GM12872 (cell line): ENCODE data around the gene NRG3.

Experiments
- TF ChIP-seq, protein P1 (sequence below): IDR thresholded peaks from 3 replicates; pipeline ENCODE4 v1.5.1; 2011; ENCODE audit warnings: low read depth, mild to moderate bottlenecking, low read length, moderate library complexity; ENCODE audit not compliant: insufficient read depth

Gene NRG3

DNA sequence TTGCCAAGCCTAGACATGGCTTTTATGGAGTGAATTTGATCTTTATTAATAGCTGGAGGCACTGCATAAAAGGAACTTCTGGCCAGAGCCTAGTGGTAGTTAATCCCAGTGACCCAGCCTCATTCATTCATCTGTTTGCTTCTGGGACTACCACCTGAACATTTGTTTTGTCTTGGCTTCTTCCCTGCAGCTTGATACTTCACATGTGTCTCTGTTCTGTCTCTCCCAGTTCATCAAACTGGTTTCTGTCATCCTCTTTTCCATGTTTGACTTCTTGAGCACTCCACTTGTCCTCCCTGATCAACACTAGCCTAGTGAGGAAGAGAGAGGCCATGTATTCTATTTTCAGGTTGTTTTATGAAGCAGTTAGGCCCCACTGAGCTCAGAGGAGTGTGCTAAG is 163.6 kb downstream of the NRG3 start:
- TF ChIP-seq, protein P1, sequence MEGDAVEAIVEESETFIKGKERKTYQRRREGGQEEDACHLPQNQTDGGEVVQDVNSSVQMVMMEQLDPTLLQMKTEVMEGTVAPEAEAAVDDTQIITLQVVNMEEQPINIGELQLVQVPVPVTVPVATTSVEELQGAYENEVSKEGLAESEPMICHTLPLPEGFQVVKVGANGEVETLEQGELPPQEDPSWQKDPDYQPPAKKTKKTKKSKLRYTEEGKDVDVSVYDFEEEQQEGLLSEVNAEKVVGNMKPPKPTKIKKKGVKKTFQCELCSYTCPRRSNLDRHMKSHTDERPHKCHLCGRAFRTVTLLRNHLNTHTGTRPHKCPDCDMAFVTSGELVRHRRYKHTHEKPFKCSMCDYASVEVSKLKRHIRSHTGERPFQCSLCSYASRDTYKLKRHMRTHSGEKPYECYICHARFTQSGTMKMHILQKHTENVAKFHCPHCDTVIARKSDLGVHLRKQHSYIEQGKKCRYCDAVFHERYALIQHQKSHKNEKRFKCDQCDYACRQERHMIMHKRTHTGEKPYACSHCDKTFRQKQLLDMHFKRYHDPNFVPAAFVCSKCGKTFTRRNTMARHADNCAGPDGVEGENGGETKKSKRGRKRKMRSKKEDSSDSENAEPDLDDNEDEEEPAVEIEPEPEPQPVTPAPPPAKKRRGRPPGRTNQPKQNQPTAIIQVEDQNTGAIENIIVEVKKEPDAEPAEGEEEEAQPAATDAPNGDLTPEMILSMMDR: no peak

DNA sequence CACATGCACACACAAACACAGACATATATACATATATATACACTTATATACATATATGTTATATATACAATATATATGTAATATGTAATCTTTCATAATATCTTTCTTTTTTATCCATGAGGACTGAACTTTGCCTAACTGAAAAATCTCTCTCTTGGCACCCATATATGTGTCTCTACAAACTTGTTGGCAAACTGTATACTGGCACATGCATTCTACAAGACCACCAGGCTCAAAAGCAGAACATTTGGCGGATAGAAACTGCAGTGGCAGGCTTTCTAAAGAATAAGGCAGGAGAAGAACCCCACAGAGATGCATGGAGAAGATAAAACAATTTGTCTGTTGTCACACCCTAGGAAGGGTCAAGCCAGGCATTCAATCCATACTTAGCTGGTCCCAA is 165.3 kb downstream of the NRG3 start:
- TF ChIP-seq, protein P1: no peak

DNA sequence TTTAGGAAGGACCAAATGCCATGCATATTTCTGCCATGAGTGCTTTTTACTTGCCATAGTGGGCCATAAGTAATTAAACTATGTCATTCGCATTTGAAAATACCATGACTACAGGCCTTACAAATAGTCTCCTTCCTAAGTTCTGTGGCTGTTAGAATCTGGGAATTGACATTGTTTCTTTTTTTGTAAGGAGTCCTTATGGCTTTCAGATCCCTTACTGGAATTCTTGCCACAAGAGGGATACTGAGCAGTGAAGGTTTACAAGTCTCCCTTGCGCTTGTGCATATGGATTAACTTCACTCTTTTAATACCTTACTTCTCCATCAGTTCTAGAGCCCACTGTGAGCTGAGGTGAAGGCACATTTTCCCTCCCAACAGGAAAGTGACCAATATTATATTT is 166.0 kb downstream of the NRG3 start:
- TF ChIP-seq, protein P1: no peak

DNA sequence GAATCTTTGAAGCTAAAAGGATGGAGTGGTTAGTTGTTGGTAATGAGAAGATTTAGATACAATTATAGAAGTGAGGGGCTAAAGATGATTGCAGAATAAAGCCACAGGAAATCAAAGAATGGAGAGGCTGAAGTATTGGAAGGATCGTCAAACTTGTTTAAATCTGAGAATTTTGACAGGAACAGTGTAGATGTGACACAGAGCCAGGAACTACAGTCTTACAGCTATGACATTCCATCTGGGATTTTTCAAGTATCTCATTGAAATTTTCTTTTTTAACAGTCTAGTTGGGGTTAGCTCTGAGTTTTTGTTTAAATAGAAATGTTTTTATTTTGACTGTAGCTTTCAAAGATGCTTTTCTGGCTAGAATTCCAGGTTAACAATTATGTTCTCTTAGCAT is 181.4 kb downstream of the NRG3 start:
- TF ChIP-seq, protein P1: no peak

GRCh38 chr10:82068501-82068900 is 193.5 kb downstream of the NRG3 start:
- TF ChIP-seq, protein P1: no peak

GRCh38 chr10:82071231-82071630 is 196.2 kb downstream of the NRG3 start:
- TF ChIP-seq, protein P1: no peak

- TF ChIP-seq, protein P1: no peak
Measured at GRCh38 chr10:82072124-82072523, 197.1 kb downstream of the NRG3 start.

- TF ChIP-seq, protein P1: no peak
Measured at GRCh38 chr10:82075605-82076004, 200.6 kb downstream of the NRG3 start.
